ENCODE measurements around the gene ANKMY1. TPM values are rescaled to one million over a fixed set of nuclear protein-coding genes. Genes with fewer than 3 reads are reported as not detected.

ANKMY1 gene
- total RNA-seq, 1 donor from 2014 or later = 7.2 TPM

GRCh38 chr2:240586919-240587800 lies 29.4 kb upstream of the ANKMY1 start:
- peak overlapping the region; percentile 64 for H2AFZ ChIP-seq (ENCODE audit: low read depth, low read length)
- Mint-ChIP-seq H3K36me3 (ENCODE audit: low read depth, unreplicated experiment) (no peaks in the 10 kb centered on the region), H3K27ac (ENCODE audit: unreplicated experiment) (no peak overlapping the region), H3K4me3 (ENCODE audit: unreplicated experiment) (peak overlapping the region; percentile 89), H3K4me1 (ENCODE audit: low read depth, unreplicated experiment) (peaks cover 39% of the 10 kb centered on the region), H3K9me3 (ENCODE audit: unreplicated experiment) (no peaks in the 10 kb centered on the region), H3K27me3 (ENCODE audit: low read depth, unreplicated experiment) (no peaks in the 10 kb centered on the region)
- H4K20me1 ChIP-seq (ENCODE audit: insufficient read depth, low read length) = peaks cover 79% of the 10 kb centered on the region
- peaks cover 4% of the 10 kb centered on the region for H3K36me3 ChIP-seq (ENCODE audit: insufficient read depth, low read length)
- H3K27me3 ChIP-seq (ENCODE audit: insufficient read depth, low read length) = no peaks in the 10 kb centered on the region
- peak overlapping the region; percentile 97 for H3K4me3 ChIP-seq (ENCODE audit: insufficient read depth, low read depth, low read length)
- H3K79me2 ChIP-seq (ENCODE audit: insufficient read depth, low read length) = peaks cover 81% of the 10 kb centered on the region
- peaks cover 40% of the 10 kb centered on the region for H3K4me1 ChIP-seq (ENCODE audit: insufficient read depth, low read length)
- H3K4me2 ChIP-seq (ENCODE audit: low read length) = peak overlapping the region; percentile 98
- no peak overlapping the region for H3K27ac ChIP-seq (ENCODE audit: low read depth, low read length)
- DNase-seq (ENCODE audit: low read depth) (no peak), FAIRE-seq (no peak)
- TF ChIP-seq EZH2 (IDR thresholded peaks at IDR 0.05; ENCODE audit: insufficient read depth, low read length) = no peak
- TF ChIP-seq CTCF (IDR thresholded peaks at IDR 0.05; ENCODE audit: insufficient read depth, low read depth, low read length) = peak; percentile 17
- peak overlapping the region; percentile 96 for H3K9ac ChIP-seq (ENCODE audit: low read length)
- no peaks in the 10 kb centered on the region for H3K9me3 ChIP-seq (ENCODE audit: insufficient read depth, low read depth, low read length)

- Histone ChIP-seq H3K9ac (ENCODE audit: low read length) (peak within 1 kb of the TSS; percentile 96), H3K27ac (ENCODE audit: low read depth, low read length) (peak within 1 kb of the TSS; percentile 88), H4K20me1 (ENCODE audit: insufficient read depth, low read length) (peaks cover 75% of the 10 kb centered on the region), H3K9me3 (ENCODE audit: insufficient read depth, low read depth, low read length) (no peaks in the 10 kb centered on the region), H2AFZ (ENCODE audit: low read depth, low read length) (peak within 1 kb of the TSS; percentile 89), H3K4me2 (ENCODE audit: low read length) (peak within 1 kb of the TSS; percentile 98), H3K27me3 (ENCODE audit: insufficient read depth, low read length) (no peaks in the 10 kb centered on the region), H3K4me3 (ENCODE audit: insufficient read depth, low read depth, low read length) (peak within 1 kb of the TSS; percentile 97), H3K4me1 (ENCODE audit: insufficient read depth, low read length) (peaks cover 37% of the 10 kb centered on the region), H3K36me3 (ENCODE audit: insufficient read depth, low read length) (peaks cover under 1% of the 10 kb centered on the region), H3K79me2 (ENCODE audit: insufficient read depth, low read length) (peaks cover 81% of the 10 kb centered on the region)
- H3K36me3 Mint-ChIP-seq (ENCODE audit: low read depth, unreplicated experiment) = no peaks in the 10 kb centered on the region
- no peaks in the 10 kb centered on the region for H3K9me3 Mint-ChIP-seq (ENCODE audit: unreplicated experiment)
- H3K4me3 Mint-ChIP-seq (ENCODE audit: unreplicated experiment) = peak within 1 kb of the TSS; percentile 97
- H3K4me1 Mint-ChIP-seq (ENCODE audit: low read depth, unreplicated experiment) = peaks cover 37% of the 10 kb centered on the region
- DNase-seq (ENCODE audit: low read depth) = peak; percentile 87
- no peak for FAIRE-seq
- H3K27ac Mint-ChIP-seq (ENCODE audit: unreplicated experiment) = peak within 1 kb of the TSS; percentile 74
- no peak for TF ChIP-seq EZH2 (IDR thresholded peaks at IDR 0.05; ENCODE audit: insufficient read depth, low read length)
- no peak for TF ChIP-seq CTCF (IDR thresholded peaks at IDR 0.05; ENCODE audit: insufficient read depth, low read depth, low read length)
- H3K27me3 Mint-ChIP-seq (ENCODE audit: low read depth, unreplicated experiment) = no peaks in the 10 kb centered on the region
These were observed 28.6 kb upstream of the ANKMY1 start, which contains the start of gene CAPN10 for GRCh38 chr2:240586198-240586918. TSS of gene CAPN10 (plus strand) at chr2:240586734. CDS start at chr2:240586912, 178 bp downstream.

Data from astrocyte (in vitro differentiated cells and primary cell).